Skin of body (tissue), 2 donors: ENCODE measurements around the gene ATP9B. TPM values are rescaled to one million over a fixed set of nuclear protein-coding genes. Genes with fewer than 3 reads are reported as not detected.
"Not testable (repeated sequence)": the region's sequence is repeated elsewhere in the genome, so short reads cannot be mapped to it uniquely, and the experiment has no call there.

Source experiments
- DNase-seq: peaks from one replicate; lab custom pipeline; 2025; lab: John Stamatoyannopoulos, UW
- total RNA-seq: library from RNA; depleted of rRNA; stranded (reverse); fragments of >200 nt; gene quantifications from one replicate; pipeline ENCODE4 v1.2.3, GENCODE V29; 2014

The ATP9B gene
- total RNA-seq, 1 donor from 2014 or later: 49.0 TPM

DNA sequence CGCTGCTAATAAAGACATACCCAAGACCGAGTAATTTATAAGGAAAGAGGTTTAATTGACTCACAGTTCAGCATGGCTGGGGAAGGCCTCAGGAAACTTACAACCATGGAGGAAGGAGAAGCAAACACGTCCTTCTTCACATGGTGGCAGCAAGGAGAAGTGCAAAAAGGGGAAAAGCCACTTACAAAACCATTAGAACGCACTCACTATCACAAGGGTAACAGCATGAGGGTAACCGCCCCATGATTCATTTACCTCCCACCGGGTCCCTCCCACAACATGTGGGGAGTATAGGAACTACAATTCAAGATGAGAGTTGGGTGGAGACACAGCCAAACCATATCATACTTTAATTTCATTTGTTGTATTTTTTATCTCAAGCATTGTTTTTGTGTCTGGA is 67.5 kb downstream of the ATP9B start:
- no peak for DNase-seq

- no peak for DNase-seq
Observed at GRCh38 chr18:79139206-79139605, 70.0 kb downstream of the ATP9B start.

- no peak for DNase-seq
Observed at GRCh38 chr18:79147014-79147413, 77.8 kb downstream of the ATP9B start.

GRCh38 chr18:79151191-79151590 is 82.0 kb downstream of the ATP9B start:
- no peak for DNase-seq

- no peak for DNase-seq
Observed at GRCh38 chr18:79156327-79156726, 87.1 kb downstream of the ATP9B start.

GRCh38 chr18:79164706-79165105 is 95.5 kb downstream of the ATP9B start:
- no peak for DNase-seq

GRCh38 chr18:79166702-79167101 is 97.5 kb downstream of the ATP9B start:
- DNase-seq: no peak

DNA sequence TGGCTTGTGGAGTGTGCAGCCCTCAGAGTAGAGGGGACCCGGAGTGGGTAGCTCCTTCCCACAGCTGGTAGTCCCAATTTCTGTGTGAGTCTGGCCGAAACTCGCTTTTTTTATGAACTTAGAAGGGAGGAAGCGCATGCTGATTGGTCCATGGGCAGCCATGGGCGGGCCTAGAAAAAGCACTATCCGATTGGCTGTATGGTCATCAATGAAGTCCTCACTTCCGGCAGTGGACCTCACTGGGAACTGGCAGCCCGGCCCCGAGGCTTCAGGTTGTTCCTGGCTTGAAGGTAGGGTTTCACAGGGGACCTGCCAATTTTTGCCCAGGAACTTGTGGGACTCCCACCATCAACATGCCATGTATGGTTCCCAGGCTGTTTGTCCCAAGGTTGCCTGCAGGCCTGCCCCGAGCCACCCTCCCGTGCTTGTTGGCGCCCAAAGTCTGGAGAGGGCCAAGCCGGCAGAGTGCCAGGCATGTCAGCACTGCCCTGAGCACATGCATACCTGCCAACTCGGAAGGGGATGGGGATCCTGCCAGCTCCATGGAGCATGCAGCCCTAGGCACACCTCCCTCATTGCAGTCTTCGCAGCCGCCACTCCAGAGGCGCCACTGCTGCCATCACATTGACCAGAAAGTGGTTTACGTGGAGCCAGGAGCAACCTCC is 98.5 kb downstream of the ATP9B start:
- DNase-seq: no peak

GRCh38 chr18:79169958-79170555 is 100.9 kb downstream of the ATP9B start:
- no peak for DNase-seq

DNA sequence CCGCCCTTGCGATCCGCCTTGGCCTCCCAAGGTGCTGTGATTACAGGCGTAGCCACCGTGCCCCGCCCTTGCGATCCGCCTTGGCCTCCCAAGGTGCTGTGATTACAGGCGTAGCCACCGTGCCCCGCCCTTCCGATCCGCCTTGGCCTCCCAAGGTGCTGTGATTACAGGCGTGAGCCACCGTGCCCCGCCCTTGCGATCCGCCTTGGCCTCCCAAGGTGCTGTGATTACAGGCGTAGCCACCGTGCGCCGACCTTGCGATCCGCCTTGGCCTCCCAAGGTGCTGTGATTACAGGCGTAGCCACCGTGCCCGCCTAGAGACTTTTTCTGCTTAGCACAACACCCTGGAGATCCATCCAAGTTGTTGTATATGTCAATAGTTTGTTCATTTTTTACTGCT is 103.1 kb downstream of the ATP9B start:
- not testable (repeated sequence) for DNase-seq

DNA sequence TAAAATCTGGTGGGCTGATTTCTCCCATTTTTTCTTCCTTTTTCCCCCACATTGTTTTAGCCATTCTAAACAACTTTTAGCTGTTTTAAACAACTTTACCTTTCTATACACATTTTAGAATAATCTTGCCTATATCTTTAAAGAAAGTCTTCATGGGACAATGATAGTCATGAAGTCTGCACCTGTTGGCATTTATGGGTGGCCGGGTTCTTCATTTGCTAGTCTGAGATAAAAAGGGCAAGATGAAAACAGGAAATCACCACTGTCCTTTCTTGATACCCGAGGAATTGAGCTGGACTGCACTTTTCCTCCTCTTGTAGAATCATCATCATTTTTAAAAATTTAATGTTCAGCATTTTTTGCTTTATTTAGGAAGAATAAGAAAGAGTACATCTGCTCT is 104.5 kb downstream of the ATP9B start:
- DNase-seq: no peak

- DNase-seq: no peak
Observed at GRCh38 chr18:79178113-79178531, 108.9 kb downstream of the ATP9B start.

DNA sequence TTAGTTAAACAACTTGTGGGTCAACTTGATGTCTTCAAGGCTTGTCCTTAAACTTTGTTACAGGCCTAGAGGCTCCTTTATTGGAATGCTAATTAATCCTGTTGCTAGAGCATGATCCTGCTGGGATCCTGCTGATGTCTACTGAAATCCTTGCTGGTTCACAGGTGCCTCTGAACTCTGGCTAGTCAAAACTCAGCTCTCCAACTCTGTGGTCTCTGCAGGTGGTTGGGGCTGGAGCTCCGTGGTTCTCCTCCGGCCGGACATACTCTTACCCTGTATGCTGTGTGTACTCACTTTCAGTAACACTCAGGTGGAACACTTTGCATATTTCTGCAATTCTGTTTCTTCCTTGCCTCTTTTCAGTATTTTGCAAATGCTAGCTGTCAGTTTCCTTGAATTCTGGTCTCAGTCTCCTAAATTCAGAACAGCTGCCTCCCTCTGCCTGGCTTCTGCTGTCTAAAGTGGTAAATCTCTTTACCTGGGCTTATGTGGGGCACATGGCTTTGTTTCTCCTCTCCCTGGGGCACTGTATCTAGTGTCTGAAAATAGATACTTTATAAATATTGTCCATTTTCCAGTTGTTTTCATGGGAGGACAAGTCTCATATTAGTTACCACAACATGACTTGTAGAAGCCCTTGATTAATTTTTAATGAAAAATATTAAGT is 113.0 kb downstream of the ATP9B start:
- no peak for DNase-seq

DNA sequence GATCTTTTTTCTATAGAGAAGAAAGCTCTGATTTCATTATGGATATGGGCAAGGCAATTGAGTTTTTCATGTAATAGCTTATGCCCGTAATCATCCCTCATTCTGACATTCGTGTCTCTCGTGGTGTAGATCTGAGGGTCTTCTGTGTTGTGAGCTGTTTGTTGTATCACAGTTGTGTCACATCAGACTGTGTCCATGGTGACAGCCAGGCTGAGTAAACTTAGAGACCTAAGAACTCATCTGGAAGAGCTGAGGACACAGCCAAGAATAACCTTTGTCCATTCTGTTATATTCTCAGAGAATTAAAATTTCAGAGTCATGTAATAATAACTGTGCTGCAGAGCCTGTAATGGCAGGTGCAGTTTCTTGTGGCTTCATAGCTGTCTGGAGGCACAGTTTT is 116.5 kb downstream of the ATP9B start:
- no peak for DNase-seq

GRCh38 chr18:79186649-79187048 is 117.5 kb downstream of the ATP9B start:
- DNase-seq: no peak

DNA sequence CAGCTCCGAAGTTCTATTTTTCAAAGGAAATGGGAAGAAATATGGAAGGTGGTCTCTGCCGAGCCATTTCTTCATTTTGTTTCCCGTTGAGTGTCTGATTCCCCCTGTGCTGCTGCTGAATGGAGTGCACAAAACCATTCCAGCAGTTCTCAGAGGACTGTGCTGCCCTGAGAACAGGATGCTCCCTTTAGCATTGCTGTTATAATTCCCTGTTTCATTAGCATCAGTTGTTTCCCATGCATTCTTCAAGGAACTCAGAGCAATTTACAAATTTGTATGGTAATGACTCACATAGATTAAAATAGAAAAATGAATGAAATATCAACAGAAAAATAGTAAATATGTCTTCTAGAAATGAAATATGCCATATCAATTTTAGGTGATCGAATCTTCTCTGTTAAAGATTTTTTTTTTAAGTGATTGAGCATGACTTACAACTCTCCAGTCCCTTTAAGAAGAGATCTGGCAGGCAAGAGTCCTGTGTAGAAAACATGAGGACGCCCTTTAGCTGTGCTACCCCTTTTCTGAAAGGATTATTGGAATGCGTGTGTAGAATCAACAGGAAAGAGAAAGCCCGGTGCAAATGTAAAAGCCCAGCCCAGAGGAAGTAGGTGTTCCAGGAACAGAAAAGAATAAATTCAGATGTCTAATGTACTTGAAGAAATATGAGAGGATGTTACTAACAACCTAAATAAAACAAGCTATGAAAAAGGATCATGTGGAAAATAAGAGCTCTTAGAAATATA is 118.5 kb downstream of the ATP9B start:
- no peak for DNase-seq

- DNase-seq: no peak
Observed at GRCh38 chr18:79191418-79191817, 122.2 kb downstream of the ATP9B start.

GRCh38 chr18:79191956-79192355 is 122.8 kb downstream of the ATP9B start:
- no peak for DNase-seq

DNA sequence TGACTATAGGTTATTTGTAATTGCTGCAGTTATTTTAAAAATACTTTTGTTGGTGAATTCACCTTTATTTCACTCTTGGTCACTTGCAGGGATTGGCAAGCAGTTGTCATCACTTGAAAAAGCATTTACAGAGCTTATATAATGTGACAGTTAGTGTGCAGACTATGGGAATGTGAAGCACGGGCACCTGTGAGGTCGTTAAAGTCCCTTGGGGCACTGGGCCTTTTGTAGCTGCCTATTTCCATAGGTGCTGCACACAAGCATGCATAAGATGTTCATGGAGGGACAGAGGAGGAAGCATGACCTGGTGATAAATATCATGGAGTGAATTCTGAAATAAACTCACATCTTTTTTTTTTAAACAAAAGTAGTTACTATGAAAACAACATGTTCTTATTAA is 124.6 kb downstream of the ATP9B start:
- no peak for DNase-seq

DNA sequence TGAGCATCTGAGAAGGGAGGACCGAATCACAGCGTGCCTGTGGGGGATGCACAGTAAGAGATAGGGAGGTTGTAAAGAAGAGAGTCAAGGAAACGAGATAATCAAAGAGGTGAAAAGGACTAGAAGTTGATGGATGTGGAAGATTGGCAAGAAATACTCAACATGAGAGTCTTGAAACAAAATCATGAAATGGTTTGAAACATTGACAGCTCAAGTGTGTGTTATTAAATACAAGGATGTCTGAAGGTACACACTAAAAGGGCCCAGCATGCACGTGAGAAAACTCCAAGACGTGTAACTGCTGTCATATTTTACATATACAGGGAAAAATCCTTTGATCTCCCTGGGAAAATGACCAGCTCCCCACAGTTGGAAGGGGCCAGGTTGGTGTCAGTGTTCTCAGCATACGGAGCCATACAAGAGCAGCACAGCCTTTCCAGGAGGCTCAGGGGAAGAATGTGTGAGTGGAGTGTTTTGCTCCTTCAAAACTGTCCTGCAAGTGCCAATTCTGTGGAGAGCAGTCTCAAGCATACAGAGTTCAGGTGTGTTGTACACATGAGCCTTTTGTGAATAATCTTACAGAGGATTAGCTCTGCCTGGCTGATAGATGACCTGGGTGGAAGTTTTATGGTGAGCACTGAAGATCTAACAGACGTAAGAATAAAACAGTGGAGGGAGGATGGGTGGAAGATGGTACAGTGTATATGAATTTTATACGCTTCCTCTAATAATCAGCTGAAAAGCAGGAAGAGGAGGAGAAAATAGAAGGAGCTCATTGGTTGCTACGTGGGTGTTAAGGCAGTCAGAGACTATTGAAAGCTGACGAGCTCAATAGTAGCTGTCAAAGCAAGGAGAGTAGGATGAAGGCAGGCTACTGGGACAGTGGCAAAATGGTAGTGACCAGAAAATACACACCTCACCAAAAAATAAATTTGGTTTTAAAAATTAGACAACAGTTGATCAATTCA is 126.8 kb downstream of the ATP9B start:
- no peak for DNase-seq

DNA sequence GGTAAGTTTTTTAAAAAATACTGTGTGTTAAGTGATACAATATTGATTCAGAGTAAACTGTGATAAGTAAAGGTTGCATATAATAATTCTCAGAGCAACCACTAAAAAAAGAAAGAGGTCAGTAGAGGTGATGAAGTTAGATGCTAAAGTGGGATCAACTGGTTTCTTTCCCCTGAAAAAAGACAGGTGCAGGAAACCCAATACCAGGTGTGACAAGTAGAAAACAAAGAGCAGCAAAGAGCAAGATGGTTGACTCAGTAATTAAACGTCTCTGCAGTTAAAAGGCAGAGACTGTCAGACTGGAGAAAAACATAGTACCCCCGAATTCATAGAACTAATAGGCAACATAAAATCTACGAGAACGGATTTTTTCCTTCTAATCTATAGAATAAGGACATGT is 128.3 kb downstream of the ATP9B start:
- DNase-seq: no peak
